NCI-H187 (cell line): Measurements from ENCODE around the gene CFD.
A peak's percentile ranks its signal among the peaks of the same experiment; 100 is the strongest.

Source experiments
- DNase-seq, 2 experiments: peaks; one replicate each; lab custom pipeline; 2025; lab: John Stamatoyannopoulos, UW

Gene CFD

GRCh38 chr19:888581-889385, 29.3 kb downstream of the CFD start:
- DNase-seq, result no peak

GRCh38 chr19:889662-890295, 30.3 kb downstream of the CFD start:
- DNase-seq, result no peak

GRCh38 chr19:890831-891230, 31.4 kb downstream of the CFD start:
- DNase-seq, result no peak

- peak in 1 of 2 experiments; percentile 61 for DNase-seq
Observed at GRCh38 chr19:891421-892200, 32.1 kb downstream of the CFD start.

GRCh38 chr19:892243-892893, 32.9 kb downstream of the CFD start:
- no peak for DNase-seq

- peak; percentile 86 to 93 for DNase-seq
Observed at GRCh38 chr19:892894-893689, 33.6 kb downstream of the CFD start, which contains the start of the genes MED16 and RNU6-9. TSS of gene MED16 (minus strand) at chr19:893187. CDS start at chr19:891131, 2,056 bp downstream. TSS of gene RNU6-9 (plus strand) at chr19:893484.

- DNase-seq, result no peak
Observed at GRCh38 chr19:896434-896833, 37.0 kb downstream of the CFD start.

GRCh38 chr19:896999-897398, 37.5 kb downstream of the CFD start:
- no peak for DNase-seq

- DNase-seq, result no peak
Observed at GRCh38 chr19:897442-898039, 38.1 kb downstream of the CFD start.

GRCh38 chr19:898663-899062, 39.2 kb downstream of the CFD start:
- no peak for DNase-seq

GRCh38 chr19:899336-900042, 40.0 kb downstream of the CFD start:
- no peak for DNase-seq

- no peak for DNase-seq
Observed at GRCh38 chr19:900043-900301, 40.5 kb downstream of the CFD start.

GRCh38 chr19:900302-901111, 41.0 kb downstream of the CFD start:
- DNase-seq, result no peak

GRCh38 chr19:901216-902092, 42.0 kb downstream of the CFD start:
- no peak for DNase-seq

GRCh38 chr19:902093-902370, 42.6 kb downstream of the CFD start:
- DNase-seq, result no peak

GRCh38 chr19:902446-903226, 43.2 kb downstream of the CFD start:
- DNase-seq, result no peak

- peak in 1 of 2 experiments; percentile 46 for DNase-seq
Observed at GRCh38 chr19:903266-903797, 43.9 kb downstream of the CFD start.

- no peak for DNase-seq
Observed at GRCh38 chr19:904545-904944, 45.1 kb downstream of the CFD start.
